Mesodermal cell (in vitro differentiated cells): Measurements from ENCODE around the gene TMEM132D.

Source experiments
- H3K27ac ChIP-seq: 2 replicates; pipeline ENCODE4 v1.7.0; 2013; ENCODE audit warnings: mild to moderate bottlenecking, low read depth, low read length, moderate library complexity; ENCODE audit not compliant: severe bottlenecking
- H3K36me3 ChIP-seq: 2 replicates; pipeline ENCODE4 v1.7.1; 2013; ENCODE audit warnings: mild to moderate bottlenecking, low read length, moderate library complexity; ENCODE audit not compliant: control insufficient read depth, insufficient read depth
- H3K4me1 ChIP-seq: one replicate; pipeline ENCODE4 v1.7.1; 2013; ENCODE audit warnings: mild to moderate bottlenecking, low read length; ENCODE audit not compliant: insufficient read depth, control insufficient read depth, poor library complexity, severe bottlenecking
- H3K4me3 ChIP-seq: 2 replicates; pipeline ENCODE4 v1.7.0; 2013; ENCODE audit warnings: low read length, control low read depth, mild to moderate bottlenecking; ENCODE audit not compliant: insufficient read depth, poor library complexity, severe bottlenecking; ENCODE audit errors: extremely low read depth
- H3K9me3 ChIP-seq: 2 replicates; pipeline ENCODE4 v1.7.1; 2013; ENCODE audit warnings: mild to moderate bottlenecking, low read length, moderate library complexity; ENCODE audit not compliant: control insufficient read depth
- WGBS, 2 experiments: methylation state at CpG; one replicate each; pipeline ENCODE4 v1.1.5; 2013; ENCODE audit warnings: missing lambda C conversion rate in 2 of 2; ENCODE audit not compliant: insufficient coverage in 2 of 2; 5-methylcytosine and 5-hydroxymethylcytosine counted together

Gene TMEM132D

GRCh38 chr12:129673806-129674205 lies 230.0 kb downstream of the TMEM132D start:
- no peak overlapping the region for H3K4me3 ChIP-seq
- peaks cover 8% of the 10 kb centered on the region for H3K4me1 ChIP-seq
- WGBS, 2 experiments, result 79 to 83% methylated on average over 5 of the region's 5 CpGs
- no peak overlapping the region for H3K27ac ChIP-seq
- no peaks in the 10 kb centered on the region for H3K36me3 ChIP-seq
- H3K9me3 ChIP-seq, result no peaks in the 10 kb centered on the region

GRCh38 chr12:129672110-129672509 lies 231.7 kb downstream of the TMEM132D start:
- 86 to 89% methylated on average over 7 to 8 of the region's 8 CpGs for WGBS, 2 experiments
- no peaks in the 10 kb centered on the region for H3K9me3 ChIP-seq
- H3K36me3 ChIP-seq, result no peaks in the 10 kb centered on the region
- H3K4me3 ChIP-seq, result no peak overlapping the region
- peaks cover 8% of the 10 kb centered on the region for H3K4me1 ChIP-seq
- H3K27ac ChIP-seq, result no peak overlapping the region

- no peak overlapping the region for H3K27ac ChIP-seq
- WGBS, 2 experiments, result 85 to 87% methylated on average over 3 to 4 of the region's 6 CpGs
- H3K36me3 ChIP-seq, result no peaks in the 10 kb centered on the region
- no peak overlapping the region for H3K4me3 ChIP-seq
- peaks cover 8% of the 10 kb centered on the region for H3K4me1 ChIP-seq
- no peaks in the 10 kb centered on the region for H3K9me3 ChIP-seq
Measured at GRCh38 chr12:129670256-129670920, 233.4 kb downstream of the TMEM132D start.

GRCh38 chr12:129665414-129665813 lies 238.4 kb downstream of the TMEM132D start:
- WGBS, 2 experiments, result 87 to 91% methylated on average over 4 of the region's 6 CpGs
- Histone ChIP-seq H3K4me3 (no peak overlapping the region), H3K9me3 (no peaks in the 10 kb centered on the region), H3K4me1 (peaks cover 3% of the 10 kb centered on the region), H3K27ac (no peak overlapping the region), H3K36me3 (no peaks in the 10 kb centered on the region)

GRCh38 chr12:129662234-129662633 lies 241.6 kb downstream of the TMEM132D start:
- Histone ChIP-seq H3K4me3 (no peak overlapping the region), H3K9me3 (no peaks in the 10 kb centered on the region), H3K4me1 (peaks cover 3% of the 10 kb centered on the region), H3K36me3 (no peaks in the 10 kb centered on the region), H3K27ac (no peak overlapping the region)
- WGBS, 2 experiments, result 86 to 93% methylated on average over 6 to 9 of the region's 9 CpGs

GRCh38 chr12:129660946-129661345 lies 242.9 kb downstream of the TMEM132D start:
- 52 to 62% methylated on average over 5 to 6 of the region's 7 CpGs for WGBS, 2 experiments
- Histone ChIP-seq H3K4me3 (no peak overlapping the region), H3K9me3 (no peaks in the 10 kb centered on the region), H3K4me1 (peaks cover 3% of the 10 kb centered on the region), H3K36me3 (no peaks in the 10 kb centered on the region), H3K27ac (no peak overlapping the region)

GRCh38 chr12:129659961-129660622 lies 243.7 kb downstream of the TMEM132D start:
- Histone ChIP-seq H3K36me3 (no peaks in the 10 kb centered on the region), H3K27ac (peak overlapping the region; percentile 51), H3K4me3 (no peak overlapping the region), H3K4me1 (peaks cover 3% of the 10 kb centered on the region), H3K9me3 (no peaks in the 10 kb centered on the region)
- 83 to 87% methylated on average over 7 to 9 of the region's 9 CpGs for WGBS, 2 experiments

- no peaks in the 10 kb centered on the region for H3K36me3 ChIP-seq
- H3K4me1 ChIP-seq, result peaks cover 3% of the 10 kb centered on the region
- peaks cover 1% of the 10 kb centered on the region for H3K9me3 ChIP-seq
- no peak overlapping the region for H3K4me3 ChIP-seq
- 50 to 88% methylated on average over 1 of the region's 4 CpGs for WGBS, 2 experiments
- no peak overlapping the region for H3K27ac ChIP-seq
Measured at GRCh38 chr12:129657179-129657578, 246.6 kb downstream of the TMEM132D start.

GRCh38 chr12:129651951-129652350 lies 251.9 kb downstream of the TMEM132D start:
- Histone ChIP-seq H3K36me3 (no peaks in the 10 kb centered on the region), H3K9me3 (peaks cover 5% of the 10 kb centered on the region), H3K4me1 (no peaks in the 10 kb centered on the region), H3K4me3 (no peak overlapping the region), H3K27ac (no peak overlapping the region)
- 83 to 98% methylated on average over 3 to 6 of the region's 6 CpGs for WGBS, 2 experiments

GRCh38 chr12:129641926-129642325 lies 261.9 kb downstream of the TMEM132D start:
- H3K9me3 ChIP-seq, result peaks cover 8% of the 10 kb centered on the region
- H3K4me1 ChIP-seq, result no peaks in the 10 kb centered on the region
- 58% methylated on average over 4 of the region's 6 CpGs; no CpG with 5 or more reads in 1 of the 2 experiments for WGBS, 2 experiments
- H3K4me3 ChIP-seq, result no peak overlapping the region
- H3K27ac ChIP-seq, result no peak overlapping the region
- H3K36me3 ChIP-seq, result no peaks in the 10 kb centered on the region
